Thyroid gland (tissue), 4 donors: ENCODE measurements around the gene SETBP1. TPM values are rescaled to one million over a fixed set of nuclear protein-coding genes. Genes with fewer than 3 reads are reported as not detected.

Experiments used
- DNase-seq, 2 donors: peaks; one replicate each; pipeline ENCODE4 v3.0.0-alpha.2; 2019
- H3K27ac ChIP-seq, 3 donors: fragments of 200-600 bp; sonication (generic); 1 replicate in 2 of 3; 2 replicates in 1 of 3; pipeline ENCODE4 v1.5.1; 2016 to 2019; ENCODE audit warnings: mild to moderate bottlenecking in 1 of 3, moderate library complexity in 1 of 3
- H3K27me3 ChIP-seq: fragments of 200-600 bp; sonication (generic); one replicate; pipeline ENCODE4 v1.5.1; 2019
- H3K36me3 ChIP-seq, 2 donors: fragments of 200-600 bp; sonication (generic); one replicate each; pipeline ENCODE4 v1.5.1; 2016 to 2019
- H3K4me1 ChIP-seq, 2 donors: fragments of 200-600 bp; sonication (generic); one replicate each; pipeline ENCODE4 v1.5.1; 2017 to 2019
- H3K4me3 ChIP-seq, 3 donors: fragments of 200-600 bp; sonication (generic); replicated peaks in 1 of 3; 1 replicate in 2 of 3; 2 replicates in 1 of 3; pipeline ENCODE4 v1.5.1; 2016; ENCODE audit warnings: mild to moderate bottlenecking in 1 of 3
- H3K9me3 ChIP-seq: fragments of 200-600 bp; sonication (generic); one replicate; pipeline ENCODE4 v1.5.1; 2017
- POLR2A ChIP-seq, 2 donors: fragments of 450-650 bp; IDR thresholded peaks; one replicate each; pipeline ENCODE4 v1.6.1; 2017; ENCODE audit warnings: antibody characterized with exemption in 2 of 2, mild to moderate bottlenecking in 2 of 2, moderate library complexity in 1 of 2
- WGBS, 2 donors: methylation state at CpG; one replicate each; pipeline ENCODE4 v1.1.5; 2017; 5-methylcytosine and 5-hydroxymethylcytosine counted together
- intact Hi-C: fragments of 100-400 bp; cut with DNase I; formaldehyde crosslinking; loops from one replicate; pipeline ENCODE4 v1.15.1; 2023
- total RNA-seq, 4 donors: library from RNA; depleted of rRNA; stranded (reverse); fragments of >200 nt; gene quantifications; one replicate each; pipeline ENCODE4 v1.2.3, GENCODE V29; 2016
- TF ChIP-seq, protein P1 (sequence below), 6 experiments: fragments of 200-600 bp in 3 of 6; fragments of 450-650 bp in 3 of 6; sonication (generic) in 3 of 6; IDR thresholded peaks; one replicate each; pipeline ENCODE4 v1.5.1; 2016 to 2019; ENCODE audit warnings: antibody characterized with exemption in 6 of 6, mild to moderate bottlenecking in 2 of 6, inconsistent platforms in 1 of 6, moderate library complexity in 1 of 6

The SETBP1 gene
- total RNA-seq, 4 donors from 2014 or later: 32.1 to 72.0 (median 42.0) TPM

DNA sequence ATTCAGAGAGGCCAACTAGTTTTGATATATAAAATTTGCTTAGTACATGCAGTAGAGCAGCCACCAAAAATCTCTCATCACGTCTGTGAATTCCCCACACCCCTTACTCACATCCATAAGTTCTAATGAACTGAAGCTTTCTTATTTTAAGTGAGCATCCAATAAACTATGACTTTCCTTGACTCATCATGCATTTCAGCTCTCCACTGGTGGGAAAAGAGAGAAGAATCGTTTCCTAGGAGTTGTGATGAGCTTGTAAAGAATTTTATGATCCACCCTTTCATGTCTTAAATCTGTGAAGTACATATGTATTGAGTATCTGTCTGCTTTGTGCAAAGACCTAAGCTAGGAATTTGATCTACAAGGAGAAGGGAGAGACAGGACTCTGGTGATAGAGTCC lies 428.6 kb downstream of the SETBP1 start:
- Histone ChIP-seq H3K27ac (no peak overlapping the region), H3K4me1 (no peaks in the 10 kb centered on the region), H3K9me3 (no peaks in the 10 kb centered on the region), H3K27me3 (no peaks in the 10 kb centered on the region), H3K36me3 (no peaks in the 10 kb centered on the region), H3K4me3 (no peak overlapping the region)
- intact Hi-C loops: no loop called here
- no peak for TF ChIP-seq POLR2A (IDR thresholded peaks at IDR 0.05)
- TF ChIP-seq, protein P1, sequence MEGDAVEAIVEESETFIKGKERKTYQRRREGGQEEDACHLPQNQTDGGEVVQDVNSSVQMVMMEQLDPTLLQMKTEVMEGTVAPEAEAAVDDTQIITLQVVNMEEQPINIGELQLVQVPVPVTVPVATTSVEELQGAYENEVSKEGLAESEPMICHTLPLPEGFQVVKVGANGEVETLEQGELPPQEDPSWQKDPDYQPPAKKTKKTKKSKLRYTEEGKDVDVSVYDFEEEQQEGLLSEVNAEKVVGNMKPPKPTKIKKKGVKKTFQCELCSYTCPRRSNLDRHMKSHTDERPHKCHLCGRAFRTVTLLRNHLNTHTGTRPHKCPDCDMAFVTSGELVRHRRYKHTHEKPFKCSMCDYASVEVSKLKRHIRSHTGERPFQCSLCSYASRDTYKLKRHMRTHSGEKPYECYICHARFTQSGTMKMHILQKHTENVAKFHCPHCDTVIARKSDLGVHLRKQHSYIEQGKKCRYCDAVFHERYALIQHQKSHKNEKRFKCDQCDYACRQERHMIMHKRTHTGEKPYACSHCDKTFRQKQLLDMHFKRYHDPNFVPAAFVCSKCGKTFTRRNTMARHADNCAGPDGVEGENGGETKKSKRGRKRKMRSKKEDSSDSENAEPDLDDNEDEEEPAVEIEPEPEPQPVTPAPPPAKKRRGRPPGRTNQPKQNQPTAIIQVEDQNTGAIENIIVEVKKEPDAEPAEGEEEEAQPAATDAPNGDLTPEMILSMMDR (IDR thresholded peaks at IDR 0.05): no peak
- DNase-seq: no peak
- WGBS, 2 donors: 78 to 84% methylated on average over 2 of the region's 2 CpGs

DNA sequence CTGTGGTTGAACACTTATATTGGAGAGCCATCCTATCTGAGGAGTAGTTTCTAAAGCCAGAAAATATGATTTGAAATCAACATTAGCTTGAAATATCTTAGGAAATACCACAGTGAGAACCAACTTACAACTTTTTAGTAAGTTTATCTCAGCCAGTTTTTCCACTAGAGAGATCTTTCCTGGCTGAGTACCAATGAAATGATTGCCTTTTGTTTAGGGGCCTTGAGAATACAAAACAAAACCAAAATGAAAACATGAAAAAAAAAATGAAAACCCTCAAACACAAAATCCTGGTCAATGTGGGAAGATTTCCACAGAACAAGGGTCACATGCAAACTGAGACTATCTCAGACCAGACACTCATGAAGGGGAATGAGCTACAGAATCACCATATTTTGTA lies 429.0 kb downstream of the SETBP1 start:
- DNase-seq: no peak
- intact Hi-C loops: no loop called here
- H3K4me3 ChIP-seq: no peak overlapping the region
- H3K27me3 ChIP-seq: no peaks in the 10 kb centered on the region
- TF ChIP-seq, protein P1 (IDR thresholded peaks at IDR 0.05): no peak
- no peak for TF ChIP-seq POLR2A (IDR thresholded peaks at IDR 0.05)
- H3K4me1 ChIP-seq: no peaks in the 10 kb centered on the region
- H3K27ac ChIP-seq: no peak overlapping the region
- H3K9me3 ChIP-seq: no peaks in the 10 kb centered on the region
- H3K36me3 ChIP-seq: no peaks in the 10 kb centered on the region

GRCh38 chr18:45110577-45111501 lies 430.2 kb downstream of the SETBP1 start:
- Histone ChIP-seq H3K4me1 (peaks cover 0 to 5% of the 10 kb centered on the region in 2 donors), H3K36me3 (no peaks in the 10 kb centered on the region), H3K27ac (no peak overlapping the region), H3K27me3 (no peaks in the 10 kb centered on the region), H3K4me3 (no peak overlapping the region), H3K9me3 (no peaks in the 10 kb centered on the region)
- intact Hi-C loops: no loop called here
- peak; percentile 5 to 6 for DNase-seq
- TF ChIP-seq, protein P1 (IDR thresholded peaks at IDR 0.05): no peak
- no peak for TF ChIP-seq POLR2A (IDR thresholded peaks at IDR 0.05)
- 82 to 87% methylated on average over 7 of the region's 7 CpGs for WGBS, 2 donors

- no peak overlapping the region for H3K4me3 ChIP-seq
- no peak for TF ChIP-seq POLR2A (IDR thresholded peaks at IDR 0.05)
- TF ChIP-seq, protein P1 (IDR thresholded peaks at IDR 0.05): no peak
- intact Hi-C loops: no loop called here
- H3K36me3 ChIP-seq: no peaks in the 10 kb centered on the region
- no peaks in the 10 kb centered on the region for H3K27me3 ChIP-seq
- no peaks in the 10 kb centered on the region for H3K9me3 ChIP-seq
- no peak for DNase-seq
- WGBS, 2 donors: 62 to 84% methylated on average over 1 of the region's 1 CpG
- H3K4me1 ChIP-seq: peaks cover 0 to 8% of the 10 kb centered on the region in 2 donors
- no peak overlapping the region for H3K27ac ChIP-seq
Measured at GRCh38 chr18:45111502-45111848, 430.8 kb downstream of the SETBP1 start.

DNA sequence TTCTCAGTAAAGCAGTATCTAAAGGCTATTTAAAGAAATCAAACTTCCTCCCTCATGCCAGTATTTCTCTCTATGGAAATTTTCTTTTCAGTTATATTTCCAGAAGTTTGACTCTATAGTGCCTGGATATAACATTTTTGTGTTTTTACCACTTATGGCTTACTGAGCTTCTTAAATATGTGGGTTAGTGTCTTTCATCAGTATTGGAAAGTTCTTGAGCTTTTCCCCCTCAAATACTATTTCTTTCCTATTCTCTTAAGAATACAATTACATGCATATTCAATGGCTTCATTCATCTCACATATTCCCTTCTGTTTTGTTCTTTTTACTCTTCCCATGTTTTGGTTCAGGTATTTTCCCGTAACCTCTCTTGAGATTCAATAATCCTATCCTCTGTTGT lies 432.0 kb downstream of the SETBP1 start:
- WGBS, 2 donors: 98% methylated on average over 1 of the region's 1 CpG
- intact Hi-C loops: no loop called here
- H3K9me3 ChIP-seq: no peaks in the 10 kb centered on the region
- no peak overlapping the region for H3K27ac ChIP-seq
- H3K27me3 ChIP-seq: no peaks in the 10 kb centered on the region
- TF ChIP-seq POLR2A (IDR thresholded peaks at IDR 0.05): no peak
- TF ChIP-seq, protein P1 (IDR thresholded peaks at IDR 0.05): no peak
- H3K36me3 ChIP-seq: no peaks in the 10 kb centered on the region
- peaks cover 0 to 8% of the 10 kb centered on the region in 2 donors for H3K4me1 ChIP-seq
- no peak overlapping the region for H3K4me3 ChIP-seq
- no peak for DNase-seq
